Spleen (tissue), 11 donors: ENCODE data around the gene ITIH2. TPM values are rescaled to one million over a fixed set of nuclear protein-coding genes. Genes with fewer than 3 reads are reported as not detected.
"Not testable (repeated sequence)": the region's sequence is repeated elsewhere in the genome, so short reads cannot be mapped to it uniquely, and the experiment has no call there.

Source experiments
- DNase-seq: peaks from one replicate; pipeline ENCODE4 v3.0.0-alpha.2; 2020
- H3K27ac ChIP-seq, 8 donors: fragments of 200-600 bp; sonication (generic) in 7 of 8; 1 replicate in 4 of 8; 2 replicates in 4 of 8; pipeline versions ENCODE4 v1.5.0 to v1.8.0; 2016 to 2021; ENCODE audit warnings: inconsistent platforms in 4 of 8, mild to moderate bottlenecking in 4 of 8, moderate library complexity in 1 of 8
- H3K27me3 ChIP-seq, 7 donors: fragments of 200-600 bp; sonication (generic) in 6 of 7; replicated peaks in 1 of 7; 1 replicate in 4 of 7; 2 replicates in 3 of 7; pipeline versions ENCODE4 v1.5.0 to v1.8.0; 2016 to 2021; ENCODE audit warnings: inconsistent platforms in 3 of 7, mild to moderate bottlenecking in 1 of 7
- H3K36me3 ChIP-seq, 6 donors: fragments of 200-600 bp; sonication (generic) in 5 of 6; 1 replicate in 4 of 6; 2 replicates in 2 of 6; pipeline versions ENCODE4 v1.5.0 to v1.8.0; 2016 to 2021; ENCODE audit warnings: inconsistent platforms in 2 of 6
- H3K4me1 ChIP-seq, 6 donors: fragments of 200-600 bp; sonication (generic) in 5 of 6; 1 replicate in 3 of 6; 2 replicates in 3 of 6; pipeline versions ENCODE4 v1.5.0 to v1.8.0; 2016 to 2021; ENCODE audit warnings: inconsistent platforms in 3 of 6
- H3K4me3 ChIP-seq, 8 donors: fragments of 200-600 bp; sonication (generic) in 7 of 8; 1 replicate in 4 of 8; 2 replicates in 4 of 8; pipeline versions ENCODE4 v1.5.0 to v1.8.0; 2016 to 2021; ENCODE audit warnings: inconsistent platforms in 4 of 8, mild to moderate bottlenecking in 4 of 8, moderate library complexity in 2 of 8
- H3K9me3 ChIP-seq, 8 donors: fragments of 200-600 bp; sonication (generic) in 7 of 8; 1 replicate in 4 of 8; 2 replicates in 4 of 8; pipeline versions ENCODE4 v1.5.0 to v1.8.0; 2016 to 2021; ENCODE audit warnings: inconsistent platforms in 4 of 8
- POLR2A ChIP-seq, 3 donors: fragments of 450-650 bp; IDR thresholded peaks; one replicate each; pipeline ENCODE4 v1.5.1; 2017; ENCODE audit warnings: antibody characterized with exemption in 3 of 3, mild to moderate bottlenecking in 1 of 3
- POLR2AphosphoS5 ChIP-seq, 3 donors: sonication (generic); formaldehyde crosslinking; IDR thresholded peaks; one replicate each; pipeline ENCODE4 v1.5.1; 2017; ENCODE audit warnings: antibody characterized with exemption in 3 of 3
- WGBS, 5 donors: extraction: QIAGEN DNeasy Blood & Tissue Kit in 3 of 5; methylation state at CpG; one replicate each; pipeline versions ENCODE4 v1.1.5 to v1.1.7; 2013 to 2018; 5-methylcytosine and 5-hydroxymethylcytosine counted together
- intact Hi-C: fragments of 100-400 bp; cut with DNase I; formaldehyde crosslinking; loops from one replicate; pipeline ENCODE4 v1.15.0; 2023; ENCODE audit warnings: low total_unique reads
- polyA plus RNA-seq, 3 donors: library from polyadenylated mRNA; stranded (reverse); fragments of 200-250 nt; gene quantifications; one replicate each; pipeline ENCODE4 v1.2.1, GENCODE V29; 2013
- total RNA-seq, 7 donors: library from RNA; depleted of rRNA in 3 of 7; stranded (reverse); fragments of >200 nt in 3 of 7; fragmentation: NEBNext Ultra II Directional in 4 of 7; extraction: Animal tissue kit (Norgen Biotek cat#: 25700) in 4 of 7; gene quantifications; one replicate each; pipeline versions ENCODE4 v1.1.0 to v1.2.1, GENCODE V29; 2016 to 2021
- TF ChIP-seq, protein P1 (sequence below), 11 experiments: fragments of 200-600 bp in 7 of 11; fragments of 450-650 bp in 4 of 11; sonication (generic) in 4 of 11; IDR thresholded peaks in 8 of 11; conservative IDR thresholded peaks in 3 of 11; 1 replicate in 7 of 11; 2 replicates in 4 of 11; pipeline versions ENCODE4 v1.4.0 to v1.8.0; 2016 to 2021; ENCODE audit warnings: antibody characterized with exemption in 11 of 11, inconsistent platforms in 4 of 11, mild to moderate bottlenecking in 1 of 11
- donor health status: healthy with polysubstance abuse.
- donor health status: DM: no; HTN: no; CAD: no; lungs with moderate emphysema.
- donor health status: DM: no; HTN: no; CAD: no.
- donor health status: Bipolar disorder and iron deficiency.
- donor health status: healthy.
- donor health status: DM: no; HTN: no; CAD: no.
- donor health status: DM: yes; HTN: yes; CAD: no.

Gene ITIH2
- total and polyA plus RNA-seq, 10 donors = not detected

DNA sequence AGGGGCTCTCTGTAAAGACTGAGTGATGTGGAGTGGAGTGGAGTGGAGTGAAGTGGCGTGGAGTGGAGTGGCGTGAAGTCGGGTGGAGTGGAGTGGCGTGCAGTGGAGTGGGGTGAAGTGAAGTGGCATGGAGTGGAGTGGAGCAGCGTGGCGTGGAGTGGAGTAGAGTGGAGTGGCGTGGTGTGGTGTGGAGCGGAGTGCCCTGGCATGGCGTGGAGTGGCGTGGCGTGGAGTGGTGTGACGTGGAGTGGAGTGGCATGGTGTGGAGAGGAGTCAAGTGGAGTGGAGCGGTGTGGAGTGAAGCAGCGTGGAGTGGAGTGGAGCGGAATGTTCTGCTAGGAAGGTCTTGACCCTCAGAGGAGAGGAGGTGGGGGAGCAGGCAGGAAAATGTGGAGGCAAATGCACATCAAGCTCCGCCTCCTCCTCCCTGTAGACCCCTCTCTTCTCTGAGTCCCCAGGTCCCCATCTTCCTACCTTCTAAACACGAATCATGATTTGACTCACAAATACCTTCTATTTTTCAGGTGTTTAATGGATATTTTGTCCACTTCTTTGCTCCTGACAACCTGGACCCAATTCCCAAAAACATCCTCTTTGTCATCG is 19.9 kb downstream of the ITIH2 start:
- TF ChIP-seq POLR2A (IDR thresholded peaks at IDR 0.05) (no peak), POLR2AphosphoS5 (IDR thresholded peaks at IDR 0.05) (no peak)
- TF ChIP-seq, protein P1, sequence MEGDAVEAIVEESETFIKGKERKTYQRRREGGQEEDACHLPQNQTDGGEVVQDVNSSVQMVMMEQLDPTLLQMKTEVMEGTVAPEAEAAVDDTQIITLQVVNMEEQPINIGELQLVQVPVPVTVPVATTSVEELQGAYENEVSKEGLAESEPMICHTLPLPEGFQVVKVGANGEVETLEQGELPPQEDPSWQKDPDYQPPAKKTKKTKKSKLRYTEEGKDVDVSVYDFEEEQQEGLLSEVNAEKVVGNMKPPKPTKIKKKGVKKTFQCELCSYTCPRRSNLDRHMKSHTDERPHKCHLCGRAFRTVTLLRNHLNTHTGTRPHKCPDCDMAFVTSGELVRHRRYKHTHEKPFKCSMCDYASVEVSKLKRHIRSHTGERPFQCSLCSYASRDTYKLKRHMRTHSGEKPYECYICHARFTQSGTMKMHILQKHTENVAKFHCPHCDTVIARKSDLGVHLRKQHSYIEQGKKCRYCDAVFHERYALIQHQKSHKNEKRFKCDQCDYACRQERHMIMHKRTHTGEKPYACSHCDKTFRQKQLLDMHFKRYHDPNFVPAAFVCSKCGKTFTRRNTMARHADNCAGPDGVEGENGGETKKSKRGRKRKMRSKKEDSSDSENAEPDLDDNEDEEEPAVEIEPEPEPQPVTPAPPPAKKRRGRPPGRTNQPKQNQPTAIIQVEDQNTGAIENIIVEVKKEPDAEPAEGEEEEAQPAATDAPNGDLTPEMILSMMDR (IDR thresholded peaks at IDR 0.05 in 8 of 11, conservative IDR thresholded peaks at IDR 0.05 in 3 of 11) = no peak
- Histone ChIP-seq H3K4me1 (no peaks in the 10 kb centered on the region), H3K36me3 (no peaks in the 10 kb centered on the region), H3K27me3 (peaks cover 0 to 37% (median 0%) of the 10 kb centered on the region in 7 donors), H3K9me3 (no peaks in the 10 kb centered on the region), H3K27ac (no peak overlapping the region), H3K4me3 (no peak overlapping the region)
- 86 to 93% (median 89%) methylated on average over 18 of the region's 18 CpGs for WGBS, 5 donors
- intact Hi-C loops = no loop called here
- no peak for DNase-seq

DNA sequence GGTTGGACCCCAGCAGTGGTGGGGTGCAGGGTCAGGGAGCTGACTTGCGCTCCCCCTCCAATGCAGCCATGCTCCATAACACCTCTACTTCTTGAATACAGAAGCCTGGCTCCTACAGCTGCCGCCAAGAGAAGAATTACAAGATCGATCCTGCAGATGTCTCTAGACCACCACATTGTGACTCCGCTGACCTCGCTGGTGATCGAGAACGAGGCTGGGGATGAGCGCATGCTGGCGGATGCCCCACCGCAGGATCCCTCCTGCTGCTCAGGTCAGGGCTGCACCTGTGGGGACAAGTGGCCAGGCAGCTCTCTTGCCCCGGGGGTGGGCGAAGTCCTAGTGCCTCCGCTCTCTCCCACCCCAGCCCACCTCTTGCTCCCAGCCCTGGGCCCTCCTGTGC is 31.7 kb downstream of the ITIH2 start:
- no peaks in the 10 kb centered on the region for H3K4me1 ChIP-seq
- 88 to 96% (median 94%) methylated on average over 12 to 13 of the region's 13 CpGs for WGBS, 5 donors
- no peak overlapping the region for H3K27ac ChIP-seq
- DNase-seq = no peak
- peaks cover 0 to 15% (median 0%) of the 10 kb centered on the region in 7 donors for H3K27me3 ChIP-seq
- intact Hi-C loops = no loop called here
- no peak overlapping the region for H3K4me3 ChIP-seq
- TF ChIP-seq POLR2AphosphoS5 (IDR thresholded peaks at IDR 0.05) (no peak), POLR2A (IDR thresholded peaks at IDR 0.05) (no peak)
- TF ChIP-seq, protein P1 (IDR thresholded peaks at IDR 0.05 in 8 of 11, conservative IDR thresholded peaks at IDR 0.05 in 3 of 11) = no peak
- H3K9me3 ChIP-seq = no peaks in the 10 kb centered on the region
- no peaks in the 10 kb centered on the region for H3K36me3 ChIP-seq

DNA sequence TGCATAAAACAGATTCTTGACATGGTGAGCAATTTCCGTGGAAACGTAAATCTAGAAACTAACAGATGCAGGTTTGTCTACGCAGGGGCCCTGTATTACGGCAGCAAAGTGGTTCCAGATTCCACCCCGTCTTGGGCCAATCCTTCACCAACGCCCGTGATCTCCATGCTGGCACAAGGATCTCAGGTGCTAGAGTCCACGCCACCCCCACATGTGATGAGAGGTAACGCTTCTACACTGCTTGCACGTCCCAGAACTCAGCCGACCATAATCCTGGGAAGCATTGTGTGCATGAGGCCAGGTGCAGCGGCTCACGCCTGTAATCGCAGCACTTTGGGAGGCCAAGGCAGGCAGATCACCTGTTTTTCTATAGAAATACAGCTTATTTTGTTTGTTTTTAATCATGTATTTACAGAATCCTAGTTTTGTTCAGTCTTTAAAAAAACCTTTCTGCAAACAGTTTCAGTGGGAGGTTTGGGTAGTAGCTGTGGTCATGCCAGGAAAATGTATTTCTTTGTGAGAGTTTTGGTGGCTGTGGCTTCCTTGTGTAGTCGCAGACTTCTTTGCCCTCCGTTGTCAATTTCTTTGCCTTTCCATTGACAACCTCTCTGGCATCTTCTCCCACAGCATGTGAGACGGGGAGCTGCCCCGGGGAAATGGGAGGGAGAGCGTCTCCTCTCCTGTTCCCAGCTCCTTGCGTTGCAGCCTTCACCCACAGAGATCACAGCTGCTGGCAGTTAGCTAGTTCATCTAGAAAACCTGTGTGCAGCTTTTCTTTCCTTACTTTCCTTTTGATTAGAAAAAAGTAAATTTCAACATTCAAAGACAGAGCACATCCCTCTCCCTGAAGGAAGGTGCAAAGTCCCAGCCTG is 35.7 kb downstream of the ITIH2 start:
- Histone ChIP-seq H3K36me3 (no peaks in the 10 kb centered on the region), H3K4me3 (no peak overlapping the region), H3K27ac (no peak overlapping the region), H3K4me1 (no peaks in the 10 kb centered on the region), H3K9me3 (no peaks in the 10 kb centered on the region), H3K27me3 (peaks cover 0 to 15% (median 0%) of the 10 kb centered on the region in 7 donors)
- no peak for DNase-seq
- 86 to 89% (median 88%) methylated on average over 20 of the region's 20 CpGs for WGBS, 5 donors
- intact Hi-C loops = no loop called here
- TF ChIP-seq POLR2A (IDR thresholded peaks at IDR 0.05) = no peak
- no peak for TF ChIP-seq POLR2AphosphoS5 (IDR thresholded peaks at IDR 0.05)
- TF ChIP-seq, protein P1 (IDR thresholded peaks at IDR 0.05 in 8 of 11, conservative IDR thresholded peaks at IDR 0.05 in 3 of 11) = no peak

DNA sequence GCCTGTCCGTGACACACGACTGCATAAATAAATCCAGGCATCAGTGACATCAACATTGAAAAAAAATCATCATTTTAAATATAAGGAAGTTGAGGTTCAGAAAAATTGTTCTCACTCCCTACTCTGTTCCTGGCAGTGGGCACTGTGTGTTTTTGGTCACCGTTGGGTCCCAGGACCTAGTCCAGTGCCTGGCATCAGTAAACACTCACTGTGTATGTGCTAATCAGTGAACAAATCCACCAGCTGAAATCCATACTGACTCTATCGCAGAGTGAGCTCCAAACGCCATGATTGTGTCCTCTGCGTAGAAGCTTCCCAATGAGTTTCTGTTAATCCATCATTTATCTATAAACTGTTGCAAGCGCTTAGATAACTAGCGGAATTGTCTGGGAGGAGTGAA is 41.2 kb downstream of the ITIH2 start:
- WGBS, 5 donors = 84 to 92% (median 89%) methylated on average over 8 of the region's 8 CpGs
- intact Hi-C loops = no loop called here
- Histone ChIP-seq H3K9me3 (no peaks in the 10 kb centered on the region), H3K27ac (no peak overlapping the region), H3K27me3 (no peaks in the 10 kb centered on the region), H3K4me1 (no peaks in the 10 kb centered on the region), H3K4me3 (no peak overlapping the region), H3K36me3 (no peaks in the 10 kb centered on the region)
- DNase-seq = no peak
- TF ChIP-seq POLR2A (IDR thresholded peaks at IDR 0.05) = no peak
- TF ChIP-seq POLR2AphosphoS5 (IDR thresholded peaks at IDR 0.05) = no peak
- TF ChIP-seq, protein P1 (IDR thresholded peaks at IDR 0.05 in 8 of 11, conservative IDR thresholded peaks at IDR 0.05 in 3 of 11) = no peak

DNA sequence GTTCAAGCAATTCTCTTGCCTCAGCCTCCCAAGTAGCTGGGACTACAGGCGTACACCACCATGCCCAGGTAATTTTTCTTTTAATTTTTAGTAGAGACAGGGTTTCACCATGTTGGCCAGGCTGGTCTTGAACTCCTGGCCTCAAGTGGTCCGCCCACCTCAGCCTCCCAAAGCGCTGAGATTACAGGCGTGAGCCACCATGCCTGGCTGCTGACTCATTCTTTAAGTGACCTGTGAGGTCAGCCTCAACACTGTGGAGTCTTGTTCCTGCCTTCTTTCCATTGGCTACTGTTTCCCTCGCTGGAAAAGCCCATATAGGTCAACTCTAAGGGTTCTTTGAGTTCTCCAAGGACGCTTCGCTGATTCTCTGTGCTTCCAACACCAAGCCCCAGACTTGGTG is 45.5 kb downstream of the ITIH2 start:
- H3K27ac ChIP-seq, H3K4me3 ChIP-seq, H3K27me3 ChIP-seq, H3K4me1 ChIP-seq, H3K9me3 ChIP-seq, DNase-seq, intact Hi-C loops: not testable (repeated sequence)
- WGBS, 5 donors = 90 to 96% (median 95%) methylated on average over 7 of the region's 7 CpGs
- H3K36me3 ChIP-seq = peaks cover 0 to 39% (median 20%) of the 10 kb centered on the region in 6 donors
